BLaER1 (cell line): ENCODE measurements around the gene COPG1.

ENCODE experiments used
- H3K27ac ChIP-seq: shearing (Covaris generic); formaldehyde crosslinking; 2 replicates; pipeline ENCODE4 v1.8.1; 2022
- H3K27me3 ChIP-seq: shearing (Covaris generic); formaldehyde crosslinking; 2 replicates; pipeline ENCODE4 v1.8.1; 2022
- H3K36me3 ChIP-seq: shearing (Covaris generic); formaldehyde crosslinking; 2 replicates; pipeline ENCODE4 v1.8.1; 2022
- H3K4me1 ChIP-seq: shearing (Covaris generic); formaldehyde crosslinking; 2 replicates; pipeline ENCODE4 v1.8.1; 2022
- H3K4me2 ChIP-seq: shearing (Covaris generic); formaldehyde crosslinking; 2 replicates; pipeline ENCODE4 v1.8.1; 2022
- H3K4me3 ChIP-seq: shearing (Covaris generic); formaldehyde crosslinking; 2 replicates; pipeline ENCODE4 v1.8.1; 2022
- H3K9ac ChIP-seq: shearing (Covaris generic); formaldehyde crosslinking; 2 replicates; pipeline ENCODE4 v1.8.1; 2022
- H3K9me3 ChIP-seq: shearing (Covaris generic); formaldehyde crosslinking; 2 replicates; pipeline ENCODE4 v1.8.1; 2022
- H4K20me1 ChIP-seq: shearing (Covaris generic); formaldehyde crosslinking; 2 replicates; pipeline ENCODE4 v1.8.1; 2022
- Cebpa-rat ChIP-seq: shearing (Covaris generic); IDR thresholded peaks from 2 replicates; pipeline ENCODE4 v1.8.1; 2022

The COPG1 gene

DNA sequence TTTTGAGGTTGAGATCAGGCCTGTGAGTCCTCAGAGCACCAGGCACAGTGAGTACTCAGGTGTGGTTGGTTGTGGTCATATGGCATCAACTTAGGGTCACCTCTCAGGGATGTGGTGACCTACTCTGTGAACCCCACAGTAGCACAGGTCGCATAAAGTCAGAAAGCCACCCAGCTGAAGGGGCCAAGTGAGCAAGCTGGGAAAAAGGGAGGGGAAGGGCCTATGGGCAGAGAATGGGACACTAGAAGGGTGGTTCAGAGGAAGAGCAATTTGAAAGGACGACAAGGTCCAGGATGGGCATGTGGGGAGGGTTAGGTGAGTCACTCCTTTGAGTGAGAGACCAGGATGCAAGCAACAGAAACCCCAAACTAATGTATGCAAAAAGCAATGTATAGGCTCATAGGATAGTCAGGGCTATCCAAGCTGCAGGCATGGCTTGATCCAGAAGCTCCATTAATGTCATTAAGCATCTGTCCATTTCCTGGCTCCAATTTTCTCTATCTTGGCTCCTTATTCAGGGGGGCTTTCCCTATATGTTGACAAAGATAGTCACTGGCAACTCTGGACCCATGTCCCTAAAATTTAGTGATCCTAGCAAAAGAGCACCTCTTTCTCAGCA is 62.7 kb downstream of the COPG1 start:
- Histone ChIP-seq H3K27me3 (no peaks in the 10 kb centered on the region), H3K9ac (no peak overlapping the region), H3K36me3 (peaks cover 15% of the 10 kb centered on the region), H3K4me2 (no peak overlapping the region), H3K4me3 (no peak overlapping the region), H4K20me1 (peaks cover 58% of the 10 kb centered on the region), H3K27ac (no peak overlapping the region), H3K9me3 (no peaks in the 10 kb centered on the region), H3K4me1 (peaks cover 23% of the 10 kb centered on the region)
- TF ChIP-seq Cebpa-rat = no peak

DNA sequence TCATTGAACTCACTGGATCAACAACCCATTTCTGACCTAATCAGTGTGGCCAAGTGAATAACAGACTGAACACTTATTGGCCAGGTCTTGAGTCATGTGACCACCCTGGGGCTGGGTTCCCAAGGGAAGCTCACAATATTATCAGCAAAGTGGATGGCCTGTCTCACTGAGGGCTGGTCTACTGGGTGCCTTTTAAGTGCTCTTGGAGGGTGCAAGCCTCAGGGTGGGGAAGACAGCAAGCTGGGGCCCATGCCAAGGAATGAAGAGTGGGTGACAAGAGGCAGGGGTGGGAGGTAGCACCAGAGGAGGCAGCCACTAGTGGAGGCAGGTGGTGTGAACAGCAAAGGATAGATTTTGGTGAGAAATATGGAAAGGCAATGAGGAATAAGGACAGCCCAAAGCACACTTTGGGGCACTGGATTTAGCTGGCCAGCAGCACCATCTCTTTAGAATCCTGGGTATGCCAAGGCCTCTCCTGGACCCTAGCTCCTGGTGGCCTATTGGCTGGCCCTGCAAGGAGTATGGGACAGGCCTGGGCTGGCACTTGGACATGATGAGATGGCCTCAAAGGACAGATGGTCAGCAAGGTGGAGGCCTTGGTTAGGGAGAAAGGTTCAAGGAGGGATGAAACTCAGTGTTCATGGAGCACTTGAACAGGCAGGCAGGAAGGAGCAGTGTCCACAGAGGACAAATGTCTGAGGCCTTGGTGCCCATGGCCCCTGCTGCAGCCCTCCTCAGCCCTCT is 63.4 kb downstream of the COPG1 start:
- peaks cover 30% of the 10 kb centered on the region for H3K4me1 ChIP-seq
- no peak for TF ChIP-seq Cebpa-rat
- no peaks in the 10 kb centered on the region for H3K9me3 ChIP-seq
- H3K27me3 ChIP-seq = no peaks in the 10 kb centered on the region
- H3K4me2 ChIP-seq = peak overlapping the region; percentile 97
- peaks cover 51% of the 10 kb centered on the region for H4K20me1 ChIP-seq
- no peak overlapping the region for H3K4me3 ChIP-seq
- H3K36me3 ChIP-seq = peaks cover 8% of the 10 kb centered on the region
- no peak overlapping the region for H3K27ac ChIP-seq
- no peak overlapping the region for H3K9ac ChIP-seq

DNA sequence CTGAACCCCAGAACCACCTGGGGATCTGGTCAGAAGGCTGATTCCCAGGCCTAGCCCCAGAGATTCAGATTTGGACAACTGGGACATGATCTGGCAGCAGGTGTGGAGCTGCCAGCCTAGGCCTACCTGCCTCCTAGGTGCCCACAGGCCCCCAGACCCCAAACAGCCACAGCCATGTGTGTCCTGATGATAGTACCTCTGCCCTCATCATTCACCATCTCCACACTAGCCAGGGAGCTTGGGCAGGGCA is 63.9 kb downstream of the COPG1 start:
- no peak overlapping the region for H3K27ac ChIP-seq
- no peak for TF ChIP-seq Cebpa-rat

DNA sequence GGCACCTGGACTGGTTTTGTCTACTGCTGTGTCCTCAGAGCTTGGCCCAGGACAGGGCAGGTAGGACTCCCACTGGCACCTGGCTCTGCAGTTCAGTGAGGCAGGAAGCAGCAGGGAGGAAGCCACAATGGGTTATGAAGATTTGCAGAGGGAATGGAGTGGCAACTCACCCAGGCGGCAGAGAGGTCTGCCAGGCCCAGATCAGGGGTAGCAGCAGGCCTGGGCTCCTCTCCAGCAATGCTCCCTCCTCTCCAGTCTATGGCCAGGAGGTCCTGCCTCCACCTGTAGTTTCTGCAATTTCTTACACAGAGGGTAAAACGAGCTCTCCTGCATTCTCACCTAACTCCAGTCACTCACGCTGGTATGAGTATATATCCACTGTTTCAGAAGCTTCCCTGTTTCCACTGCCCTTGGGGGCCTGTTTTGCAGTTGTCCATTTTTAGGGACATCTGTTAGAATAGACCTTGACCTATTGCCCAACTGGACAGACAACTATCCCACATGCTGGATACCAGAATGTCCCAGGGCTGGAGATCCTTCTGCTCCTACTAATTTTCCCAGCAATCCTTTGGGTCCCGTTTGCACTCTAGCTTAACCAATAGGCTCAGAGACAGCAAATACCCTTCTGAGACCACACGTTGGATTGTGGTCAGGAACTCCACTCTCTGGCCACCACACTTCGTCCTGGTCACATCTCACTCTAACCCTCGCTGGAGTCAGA is 64.4 kb downstream of the COPG1 start:
- Histone ChIP-seq H3K27me3 (no peaks in the 10 kb centered on the region), H3K36me3 (peaks cover 8% of the 10 kb centered on the region; the same call in 1 of the 2 replicates), H3K9ac (peak overlapping the region; percentile 100), H3K27ac (peak overlapping the region; percentile 98), H3K9me3 (no peaks in the 10 kb centered on the region), H3K4me3 (peak overlapping the region; percentile 100), H3K4me2 (peak overlapping the region; percentile 97), H4K20me1 (peaks cover 49% of the 10 kb centered on the region), H3K4me1 (peaks cover 40% of the 10 kb centered on the region)
- no peak for TF ChIP-seq Cebpa-rat

More for the DNA sequence above, 63.9 kb downstream of the COPG1 start:
- peak overlapping the region; percentile 100; the same call in 1 of the 2 replicates for H3K9ac ChIP-seq
- H3K4me3 ChIP-seq = peak overlapping the region; percentile 100; the same call in 1 of the 2 replicates
- H3K9me3 ChIP-seq = no peaks in the 10 kb centered on the region
- no peaks in the 10 kb centered on the region for H3K27me3 ChIP-seq
- 0 out of 2 replicates have a peak, but pooled peaks cover 5% of the 10 kb centered on the region for H3K36me3 ChIP-seq
- peaks cover 49% of the 10 kb centered on the region for H4K20me1 ChIP-seq
- peak overlapping the region; percentile 97 for H3K4me2 ChIP-seq
- H3K4me1 ChIP-seq = peaks cover 35% of the 10 kb centered on the region

DNA sequence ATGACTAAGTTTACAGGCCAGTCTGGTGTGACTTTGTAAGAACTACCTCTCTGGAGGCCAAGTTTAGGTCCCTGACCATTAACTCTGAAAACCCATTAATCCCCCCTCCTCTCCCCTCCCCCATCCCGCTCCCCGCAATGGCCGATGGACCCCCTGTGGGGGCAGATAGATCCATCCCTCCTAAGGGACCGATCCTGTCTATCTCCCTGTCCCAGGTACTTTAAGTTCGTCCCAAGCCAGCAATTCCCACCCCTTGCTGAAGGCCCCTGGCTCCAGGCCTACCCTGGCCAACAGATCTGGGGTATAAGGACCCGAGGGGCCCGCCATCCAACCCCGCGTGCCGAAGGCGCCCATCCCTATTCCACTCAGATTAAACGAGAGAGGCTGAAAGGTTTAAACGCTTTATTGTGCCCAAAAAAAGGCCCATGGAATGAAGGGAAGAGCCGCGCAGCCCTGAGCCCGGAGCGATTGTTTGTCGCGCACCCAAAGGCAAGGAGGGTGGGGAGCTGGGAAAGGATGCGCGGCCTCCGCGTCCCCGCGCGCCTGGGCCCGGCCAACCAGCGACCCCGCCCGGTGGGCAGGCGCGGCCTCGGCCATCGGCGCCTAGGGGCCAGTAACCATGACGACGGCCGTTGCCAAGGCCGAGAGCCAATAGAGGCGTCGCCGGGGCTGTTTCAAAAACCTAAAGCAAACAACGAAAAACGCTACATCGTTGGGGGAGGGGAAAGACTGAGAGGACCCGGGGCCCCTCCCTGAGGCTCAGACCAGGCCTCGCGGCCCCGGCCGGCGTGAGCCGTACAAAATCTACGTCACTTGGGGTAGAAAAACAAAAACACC is 65.2 kb downstream of the COPG1 start:
- Histone ChIP-seq H3K4me2 (peak overlapping the region; percentile 97), H3K9ac (peak overlapping the region; percentile 100), H3K4me3 (peak overlapping the region; percentile 100), H3K4me1 (peaks cover 48% of the 10 kb centered on the region), H3K9me3 (no peaks in the 10 kb centered on the region), H3K36me3 (peaks cover 16% of the 10 kb centered on the region; the same call in 1 of the 2 replicates), H3K27me3 (no peaks in the 10 kb centered on the region), H3K27ac (peak overlapping the region; percentile 98), H4K20me1 (peaks cover 49% of the 10 kb centered on the region)
- no peak for TF ChIP-seq Cebpa-rat

DNA sequence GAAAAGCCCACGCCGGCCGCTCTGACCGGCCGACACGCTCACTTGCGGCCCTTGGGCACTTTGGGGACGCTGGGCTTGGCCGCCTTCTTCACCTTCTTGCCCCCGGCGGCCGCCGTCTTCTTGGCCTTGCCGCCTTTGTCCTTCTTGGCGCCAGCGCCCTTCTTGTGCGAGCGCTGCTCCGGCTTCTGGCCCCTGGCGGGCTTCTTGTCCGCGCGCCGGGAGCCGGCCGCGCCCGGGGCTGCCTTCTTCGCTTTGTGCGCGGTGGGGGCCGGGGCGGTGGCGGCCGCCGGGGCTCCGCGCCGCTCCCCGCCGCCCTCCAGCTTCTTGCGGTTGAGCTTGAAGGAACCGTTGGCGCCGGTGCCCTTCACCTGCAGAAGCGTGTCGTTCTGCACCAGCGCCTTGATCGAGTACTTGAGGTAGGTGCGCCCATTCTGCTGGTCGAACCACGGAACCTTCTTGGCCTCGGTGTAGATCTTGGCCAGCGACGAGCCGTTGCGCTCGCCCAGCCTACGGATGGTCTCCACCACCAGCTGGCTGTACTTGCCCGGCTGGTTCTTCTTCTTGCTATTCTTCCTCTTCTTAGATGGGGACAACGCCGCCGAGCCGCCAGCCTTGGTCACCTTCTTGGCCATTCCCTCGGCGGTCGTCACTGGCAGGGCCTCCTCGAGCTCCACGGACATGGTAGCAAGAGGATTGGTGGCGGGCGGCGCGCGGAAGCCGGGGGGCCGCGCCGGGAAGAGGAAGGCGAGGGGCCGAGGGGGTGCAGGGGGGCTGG is 66.0 kb downstream of the COPG1 start:
- Histone ChIP-seq H3K27me3 (no peaks in the 10 kb centered on the region), H4K20me1 (peaks cover 44% of the 10 kb centered on the region), H3K36me3 (peaks cover 24% of the 10 kb centered on the region), H3K9ac (peak overlapping the region; percentile 100), H3K4me2 (peak overlapping the region; percentile 97), H3K27ac (peak overlapping the region; percentile 98), H3K9me3 (no peaks in the 10 kb centered on the region), H3K4me1 (peaks cover 48% of the 10 kb centered on the region), H3K4me3 (peak overlapping the region; percentile 100)
- TF ChIP-seq Cebpa-rat = no peak

DNA sequence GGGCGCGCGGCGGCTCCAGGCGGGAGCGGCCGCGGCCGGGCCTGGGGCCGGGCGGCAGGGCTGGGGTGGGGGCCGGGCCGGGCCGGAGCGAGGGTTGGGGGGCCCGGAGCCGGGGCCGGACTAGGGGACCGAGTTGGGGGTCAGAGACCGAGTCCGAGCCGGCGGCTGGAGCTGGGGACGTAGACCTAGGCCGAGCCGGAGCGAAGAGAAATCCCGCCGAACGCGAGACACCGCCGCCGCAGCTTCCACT is 66.5 kb downstream of the COPG1 start:
- Histone ChIP-seq H4K20me1 (peaks cover 42% of the 10 kb centered on the region), H3K4me1 (peaks cover 48% of the 10 kb centered on the region), H3K4me2 (peak overlapping the region; percentile 97), H3K9me3 (no peaks in the 10 kb centered on the region), H3K4me3 (peak overlapping the region; percentile 100), H3K36me3 (peaks cover 29% of the 10 kb centered on the region), H3K27ac (peak overlapping the region; percentile 98), H3K9ac (peak overlapping the region; percentile 100), H3K27me3 (no peaks in the 10 kb centered on the region)
- TF ChIP-seq Cebpa-rat = no peak

DNA sequence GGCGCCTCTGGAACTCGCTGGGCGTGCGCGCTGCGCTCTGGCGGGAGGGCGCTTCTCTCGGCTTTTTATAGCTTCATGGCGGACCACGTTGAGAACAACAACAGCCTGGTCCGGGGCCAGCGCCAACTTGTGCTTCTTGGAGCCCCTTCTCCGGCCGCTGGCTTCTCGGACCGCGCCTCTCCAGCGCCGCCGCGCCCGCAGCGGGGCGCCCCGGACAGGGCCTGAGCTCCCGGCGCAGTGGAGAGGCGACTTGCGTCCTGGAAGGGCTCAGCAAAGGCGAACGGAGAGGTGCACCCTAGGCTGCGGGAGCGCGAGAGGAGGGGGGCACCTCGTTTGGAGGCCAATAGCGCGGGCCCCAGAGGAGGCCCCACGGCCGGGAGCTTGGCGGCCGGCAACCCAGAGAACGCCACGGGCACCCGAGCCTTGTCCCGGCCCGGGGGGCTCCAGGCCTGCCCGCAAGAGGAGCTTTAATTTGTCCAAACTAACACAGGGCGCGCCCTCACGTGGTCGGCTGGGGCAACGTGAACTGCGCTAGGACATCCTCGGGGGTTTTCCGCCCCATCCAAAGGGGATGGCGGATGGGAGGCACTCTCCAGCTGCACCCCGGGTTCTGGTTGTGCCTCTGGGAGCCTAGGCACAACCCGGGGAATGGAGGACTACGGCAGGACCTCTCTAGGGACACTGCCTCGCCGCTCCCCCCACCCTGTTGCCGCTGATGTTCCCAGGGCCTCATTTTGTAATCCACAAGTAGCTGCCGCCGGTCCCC is 67.0 kb downstream of the COPG1 start:
- peak overlapping the region; percentile 97 for H3K4me2 ChIP-seq
- peak overlapping the region; percentile 100 for H3K9ac ChIP-seq
- H3K36me3 ChIP-seq = peaks cover 34% of the 10 kb centered on the region
- peak overlapping the region; percentile 98 for H3K27ac ChIP-seq
- peaks cover 48% of the 10 kb centered on the region for H3K4me1 ChIP-seq
- H4K20me1 ChIP-seq = peaks cover 42% of the 10 kb centered on the region
- H3K27me3 ChIP-seq = no peaks in the 10 kb centered on the region
- no peaks in the 10 kb centered on the region for H3K9me3 ChIP-seq
- no peak for TF ChIP-seq Cebpa-rat
- H3K4me3 ChIP-seq = peak overlapping the region; percentile 100
